Keratinocyte (primary cell): ENCODE measurements around the gene OR7G3. TPM values are rescaled to one million over a fixed set of nuclear protein-coding genes. Genes with fewer than 3 reads are reported as not detected.

Source experiments
- DNase-seq: peaks from one replicate; pipeline ENCODE4 v3.0.0-alpha.2; 2011; ENCODE audit warnings: low read depth, missing footprints, low spot score
- FAIRE-seq: peaks from 2 replicates; lab custom pipeline; 2011; peaks lifted over from hg19 to GRCh38; lab: Jason Lieb, UNC
- H2AFZ ChIP-seq: 2 replicates; pipeline ENCODE4 v1.6.0; 2012; ENCODE audit warnings: low read length, control low read depth, inconsistent platforms; ENCODE audit not compliant: control insufficient read depth
- H3K27ac ChIP-seq: 2 replicates; pipeline ENCODE4 v1.5.1; 2011; ENCODE audit warnings: low read length; ENCODE audit not compliant: control insufficient read depth, insufficient read depth
- H3K27me3 ChIP-seq: 3 replicates; pipeline ENCODE4 v1.6.0; 2011; ENCODE audit warnings: low read length; ENCODE audit not compliant: control insufficient read depth, insufficient read depth; ENCODE audit errors: extremely low read depth
- H3K36me3 ChIP-seq, 2 experiments: 2 replicates in 1 of 2; 3 replicates in 1 of 2; pipeline ENCODE4 v1.5.1; 2011; ENCODE audit warnings: low read length in 2 of 2, mild to moderate bottlenecking in 1 of 2; ENCODE audit not compliant: control insufficient read depth in 2 of 2, insufficient read depth in 2 of 2; ENCODE audit errors: extremely low read depth in 1 of 2
- H3K4me1 ChIP-seq: 3 replicates; pipeline ENCODE4 v1.5.1; 2011; ENCODE audit warnings: low read length; ENCODE audit not compliant: control insufficient read depth, insufficient read depth; ENCODE audit errors: extremely low read depth
- H3K4me2 ChIP-seq: 3 replicates; pipeline ENCODE4 v1.6.0; 2011; ENCODE audit warnings: low read depth, low read length; ENCODE audit not compliant: control insufficient read depth, insufficient read depth; ENCODE audit errors: extremely low read depth
- H3K4me3 ChIP-seq, 3 experiments: fragments of 200-600 bp in 1 of 3; sonication (generic) in 1 of 3; 2 replicates in 2 of 3; 3 replicates in 1 of 3; pipeline ENCODE4 v1.5.1; 2011 to 2016; ENCODE audit warnings: low read length in 3 of 3, mild to moderate bottlenecking in 3 of 3, control low read depth in 2 of 3, inconsistent platforms in 1 of 3, low read depth in 1 of 3, mixed read lengths in 1 of 3, mixed run types in 1 of 3, moderate library complexity in 1 of 3; ENCODE audit not compliant: control insufficient read depth in 2 of 3, insufficient read depth in 2 of 3; ENCODE audit errors: extremely low read depth in 1 of 3
- H3K79me2 ChIP-seq: 2 replicates; pipeline ENCODE4 v1.6.0; 2012; ENCODE audit warnings: low read length; ENCODE audit not compliant: control insufficient read depth, insufficient read depth
- H3K9ac ChIP-seq: 3 replicates; pipeline ENCODE4 v1.6.0; 2011; ENCODE audit warnings: low read length; ENCODE audit not compliant: control insufficient read depth, insufficient read depth; ENCODE audit errors: extremely low read depth
- H3K9me1 ChIP-seq: 3 replicates; pipeline ENCODE4 v1.6.0; 2011; ENCODE audit warnings: low read length; ENCODE audit not compliant: control insufficient read depth, insufficient read depth; ENCODE audit errors: extremely low read depth
- H3K9me3 ChIP-seq: 2 replicates; pipeline ENCODE4 v1.5.1; 2012; ENCODE audit warnings: low read depth, low read length; ENCODE audit not compliant: control insufficient read depth
- H4K20me1 ChIP-seq: 3 replicates; pipeline ENCODE4 v1.6.0; 2011; ENCODE audit warnings: low read length; ENCODE audit not compliant: control insufficient read depth, insufficient read depth; ENCODE audit errors: extremely low read depth
- CTCF ChIP-seq, 3 experiments: IDR thresholded peaks in 1 of 3; conservative IDR thresholded peaks in 1 of 3; optimal IDR thresholded peaks in 1 of 3; 2 replicates in 2 of 3; 3 replicates in 1 of 3; pipeline versions ENCODE3 to v1.5.1; 2011; ENCODE audit warnings: low read length in 3 of 3, mild to moderate bottlenecking in 3 of 3, moderate library complexity in 2 of 3, control low read depth in 1 of 3, inconsistent platforms in 1 of 3; ENCODE audit not compliant: insufficient read depth in 2 of 3; ENCODE audit errors: extremely low read depth in 1 of 3
- EZH2 ChIP-seq: IDR thresholded peaks from one replicate; pipeline ENCODE4 v1.6.1; 2012; ENCODE audit warnings: inconsistent platforms, mild to moderate bottlenecking, low read length, moderate library complexity
- dilution Hi-C: fragments of 300-500 bp; cut with MboI; formaldehyde crosslinking; loops from one replicate; pipeline ENCODE4 v1.7.0; 2020; ENCODE audit warnings: low sequenced_read_pairs; ENCODE audit not compliant: extremely low pct_ligation_motif_present
- polyA plus RNA-seq, 5 experiments: library from polyadenylated mRNA; depleted of rRNA in 3 of 5; stranded (reverse) in 3 of 5; stranded (forward) in 1 of 5; unstranded in 1 of 5; fragments of >200 nt; gene quantifications; 1 replicate in 1 of 5; 2 replicates in 3 of 5; 3 replicates in 1 of 5; pipeline versions ENCODE4 v1.2.1 to v1.2.3, GENCODE V29; 2011 to 2012; ENCODE audit warnings: missing spikeins in 2 of 5, low read depth in 1 of 5, low replicate concordance in 1 of 5

OR7G3 gene
- polyA plus RNA-seq, 1 donor (not counting 4 experiments of a cell fraction or from before 2014, with no cell fraction given) = not detected

- Histone ChIP-seq H3K9ac (no peak overlapping the region), H3K9me1 (no peaks in the 10 kb centered on the region), H4K20me1 (no peaks in the 10 kb centered on the region), H3K9me3 (peaks cover 36% of the 10 kb centered on the region), H3K79me2 (peaks cover 15% of the 10 kb centered on the region), H3K4me3 (no peak overlapping the region), H2AFZ (no peak overlapping the region), H3K4me2 (no peak overlapping the region), H3K36me3 (peaks cover 44 to 50% of the 10 kb centered on the region in 2 experiments), H3K27ac (no peak overlapping the region), H3K27me3 (no peaks in the 10 kb centered on the region), H3K4me1 (no peaks in the 10 kb centered on the region)
- DNase-seq (no peak), FAIRE-seq (no peak)
- dilution Hi-C loops = no loop called here
- no peak for TF ChIP-seq CTCF (optimal IDR thresholded peaks at IDR 0.05 in 1 of 3, IDR thresholded peaks at IDR 0.05 in 1 of 3, conservative IDR thresholded peaks at IDR 0.05 in 1 of 3; ENCODE audit: extremely low read depth in 1 of 3, insufficient read depth in 2 of 3, low read length in 3 of 3)
- TF ChIP-seq EZH2 = no peak
These were observed 33.1 kb upstream of the OR7G3 start for GRCh38 chr19:9159891-9160290.

GRCh38 chr19:9156304-9156703, 29.6 kb upstream of the OR7G3 start:
- TF ChIP-seq CTCF (optimal IDR thresholded peaks at IDR 0.05 in 1 of 3, IDR thresholded peaks at IDR 0.05 in 1 of 3, conservative IDR thresholded peaks at IDR 0.05 in 1 of 3; ENCODE audit: extremely low read depth in 1 of 3, insufficient read depth in 2 of 3, low read length in 3 of 3) (no peak), EZH2 (no peak)
- Histone ChIP-seq H3K9ac (no peak overlapping the region), H3K9me3 (peaks cover 27% of the 10 kb centered on the region), H4K20me1 (no peaks in the 10 kb centered on the region), H3K79me2 (peaks cover 49% of the 10 kb centered on the region), H3K4me1 (no peaks in the 10 kb centered on the region), H3K27me3 (no peaks in the 10 kb centered on the region), H3K27ac (no peak overlapping the region), H3K4me3 (no peak overlapping the region), H3K9me1 (no peaks in the 10 kb centered on the region), H3K36me3 (peaks cover 30 to 38% of the 10 kb centered on the region in 2 experiments), H3K4me2 (no peak overlapping the region), H2AFZ (no peak overlapping the region)
- DNase-seq (no peak), FAIRE-seq (no peak)
- dilution Hi-C loops = no loop called here
